ENCODE results near the gene GH1. TPM values are rescaled to one million over a fixed set of nuclear protein-coding genes. Genes with fewer than 3 reads are reported as not detected.

Gene GH1
- total and polyA plus RNA-seq, 4 donors, result not detected

- no peak overlapping the region for H3K27ac ChIP-seq (ENCODE audit: low read depth in 1 of 2, low read length in 2 of 2)
- H3K9me3 ChIP-seq (ENCODE audit: control insufficient read depth, low read length), result no peaks in the 10 kb centered on the region
- H3K4me1 ChIP-seq (ENCODE audit: control insufficient read depth in 1 of 2, insufficient read depth in 2 of 2, low read length in 2 of 2), result no peaks in the 10 kb centered on the region
- intact Hi-C loops (cut with DNase I), result no loop called here
- no peaks in the 10 kb centered on the region for H3K27me3 ChIP-seq (ENCODE audit: control insufficient read depth in 1 of 2, insufficient read depth in 2 of 2, low read length in 1 of 2)
- H3K4me3 ChIP-seq (ENCODE audit: low read length in 2 of 2), result no peak overlapping the region
- no peak for ATAC-seq (ENCODE audit: low FRiP score)
- H3K36me3 ChIP-seq (ENCODE audit: control insufficient read depth in 1 of 2, insufficient read depth in 2 of 2, low read length in 1 of 2), result no peaks in the 10 kb centered on the region
- no peak for DNase-seq
- 95 to 97% methylated on average over 5 of the region's 5 CpGs for WGBS, 2 donors
These were observed 37.8 kb upstream of the GH1 start for GRCh38 chr17:63956296-63956920.

- no peaks in the 10 kb centered on the region for H3K4me1 ChIP-seq (ENCODE audit: control insufficient read depth in 1 of 2, insufficient read depth in 2 of 2, low read length in 2 of 2)
- no peak for ATAC-seq (ENCODE audit: low FRiP score)
- 92 to 94% methylated on average over 4 of the region's 4 CpGs for WGBS, 2 donors
- no peaks in the 10 kb centered on the region for H3K27me3 ChIP-seq (ENCODE audit: control insufficient read depth in 1 of 2, insufficient read depth in 2 of 2, low read length in 1 of 2)
- H3K9me3 ChIP-seq (ENCODE audit: control insufficient read depth, low read length), result no peaks in the 10 kb centered on the region
- H3K27ac ChIP-seq (ENCODE audit: low read depth in 1 of 2, low read length in 2 of 2), result no peak overlapping the region
- intact Hi-C loops (cut with DNase I), result no loop called here
- no peaks in the 10 kb centered on the region for H3K36me3 ChIP-seq (ENCODE audit: control insufficient read depth in 1 of 2, insufficient read depth in 2 of 2, low read length in 1 of 2)
- no peak overlapping the region for H3K4me3 ChIP-seq (ENCODE audit: low read length in 2 of 2)
- DNase-seq, result no peak
These were observed 37.2 kb upstream of the GH1 start for GRCh38 chr17:63955791-63956190.

GRCh38 chr17:63955232-63955631 lies 36.6 kb upstream of the GH1 start:
- Histone ChIP-seq H3K9me3 (ENCODE audit: control insufficient read depth, low read length) (no peaks in the 10 kb centered on the region), H3K27ac (ENCODE audit: low read depth in 1 of 2, low read length in 2 of 2) (no peak overlapping the region), H3K4me3 (ENCODE audit: low read length in 2 of 2) (no peak overlapping the region), H3K36me3 (ENCODE audit: control insufficient read depth in 1 of 2, insufficient read depth in 2 of 2, low read length in 1 of 2) (no peaks in the 10 kb centered on the region), H3K4me1 (ENCODE audit: control insufficient read depth in 1 of 2, insufficient read depth in 2 of 2, low read length in 2 of 2) (no peaks in the 10 kb centered on the region), H3K27me3 (ENCODE audit: control insufficient read depth in 1 of 2, insufficient read depth in 2 of 2, low read length in 1 of 2) (no peaks in the 10 kb centered on the region)
- intact Hi-C loops (cut with DNase I), result no loop called here
- no peak for ATAC-seq (ENCODE audit: low FRiP score)
- no peak for DNase-seq
- WGBS, 2 donors, result 81 to 84% methylated on average over 11 of the region's 11 CpGs

GRCh38 chr17:63954402-63955063 lies 35.9 kb upstream of the GH1 start:
- intact Hi-C loops (cut with DNase I), result no loop called here
- no peaks in the 10 kb centered on the region for H3K4me1 ChIP-seq (ENCODE audit: control insufficient read depth in 1 of 2, insufficient read depth in 2 of 2, low read length in 2 of 2)
- DNase-seq (no peak), ATAC-seq (ENCODE audit: low FRiP score) (no peak)
- H3K9me3 ChIP-seq (ENCODE audit: control insufficient read depth, low read length), result no peaks in the 10 kb centered on the region
- H3K36me3 ChIP-seq (ENCODE audit: control insufficient read depth in 1 of 2, insufficient read depth in 2 of 2, low read length in 1 of 2), result no peaks in the 10 kb centered on the region
- no peak overlapping the region for H3K27ac ChIP-seq (ENCODE audit: low read depth in 1 of 2, low read length in 2 of 2)
- no peaks in the 10 kb centered on the region for H3K27me3 ChIP-seq (ENCODE audit: control insufficient read depth in 1 of 2, insufficient read depth in 2 of 2, low read length in 1 of 2)
- no peak overlapping the region for H3K4me3 ChIP-seq (ENCODE audit: low read length in 2 of 2)
- 58 to 65% methylated on average over 11 of the region's 11 CpGs for WGBS, 2 donors

- Histone ChIP-seq H3K4me3 (ENCODE audit: low read length in 2 of 2) (no peak overlapping the region), H3K36me3 (ENCODE audit: control insufficient read depth in 1 of 2, insufficient read depth in 2 of 2, low read length in 1 of 2) (no peaks in the 10 kb centered on the region), H3K27ac (ENCODE audit: low read depth in 1 of 2, low read length in 2 of 2) (no peak overlapping the region), H3K4me1 (ENCODE audit: control insufficient read depth in 1 of 2, insufficient read depth in 2 of 2, low read length in 2 of 2) (no peaks in the 10 kb centered on the region), H3K27me3 (ENCODE audit: control insufficient read depth in 1 of 2, insufficient read depth in 2 of 2, low read length in 1 of 2) (no peaks in the 10 kb centered on the region), H3K9me3 (ENCODE audit: control insufficient read depth, low read length) (no peaks in the 10 kb centered on the region)
- DNase-seq, result no peak
- WGBS, 2 donors, result 93 to 94% methylated on average over 29 of the region's 29 CpGs
- intact Hi-C loops (cut with DNase I), result no loop called here
- ATAC-seq (ENCODE audit: low FRiP score), result no peak
These were observed 32.6 kb upstream of the GH1 start for GRCh38 chr17:63950940-63951907.

GRCh38 chr17:63949576-63950250 lies 31.1 kb upstream of the GH1 start:
- Histone ChIP-seq H3K4me3 (ENCODE audit: low read length in 2 of 2) (no peak overlapping the region), H3K27ac (ENCODE audit: low read depth in 1 of 2, low read length in 2 of 2) (no peak overlapping the region), H3K36me3 (ENCODE audit: control insufficient read depth in 1 of 2, insufficient read depth in 2 of 2, low read length in 1 of 2) (no peaks in the 10 kb centered on the region), H3K4me1 (ENCODE audit: control insufficient read depth in 1 of 2, insufficient read depth in 2 of 2, low read length in 2 of 2) (no peaks in the 10 kb centered on the region), H3K27me3 (ENCODE audit: control insufficient read depth in 1 of 2, insufficient read depth in 2 of 2, low read length in 1 of 2) (no peaks in the 10 kb centered on the region), H3K9me3 (ENCODE audit: control insufficient read depth, low read length) (no peaks in the 10 kb centered on the region)
- intact Hi-C loops (cut with DNase I), result no loop called here
- DNase-seq (no peak), ATAC-seq (ENCODE audit: low FRiP score) (no peak)
- WGBS, 2 donors, result 51 to 55% methylated on average over 18 of the region's 18 CpGs

- no peaks in the 10 kb centered on the region for H3K27me3 ChIP-seq (ENCODE audit: control insufficient read depth in 1 of 2, insufficient read depth in 2 of 2, low read length in 1 of 2)
- no peaks in the 10 kb centered on the region for H3K4me1 ChIP-seq (ENCODE audit: control insufficient read depth in 1 of 2, insufficient read depth in 2 of 2, low read length in 2 of 2)
- no peak for ATAC-seq (ENCODE audit: low FRiP score)
- no peak overlapping the region for H3K27ac ChIP-seq (ENCODE audit: low read depth in 1 of 2, low read length in 2 of 2)
- WGBS, 2 donors, result 95 to 96% methylated on average over 8 to 9 of the region's 9 CpGs
- no peaks in the 10 kb centered on the region for H3K36me3 ChIP-seq (ENCODE audit: control insufficient read depth in 1 of 2, insufficient read depth in 2 of 2, low read length in 1 of 2)
- H3K4me3 ChIP-seq (ENCODE audit: low read length in 2 of 2), result no peak overlapping the region
- DNase-seq, result no peak
- no peaks in the 10 kb centered on the region for H3K9me3 ChIP-seq (ENCODE audit: control insufficient read depth, low read length)
- intact Hi-C loops (cut with DNase I), result no loop called here
These were observed 29.9 kb upstream of the GH1 start for GRCh38 chr17:63948521-63948920.

- no peaks in the 10 kb centered on the region for H3K4me1 ChIP-seq (ENCODE audit: control insufficient read depth in 1 of 2, insufficient read depth in 2 of 2, low read length in 2 of 2)
- 92 to 94% methylated on average over 17 to 18 of the region's 18 CpGs for WGBS, 2 donors
- intact Hi-C loops (cut with DNase I), result no loop called here
These were observed 29.2 kb upstream of the GH1 start for GRCh38 chr17:63947711-63948330.

More at GRCh38 chr17:63947711-63948330, 29.2 kb upstream of the GH1 start:
- H3K9me3 ChIP-seq (ENCODE audit: control insufficient read depth, low read length), result no peaks in the 10 kb centered on the region
- H3K27ac ChIP-seq (ENCODE audit: low read depth in 1 of 2, low read length in 2 of 2), result no peak overlapping the region
- H3K27me3 ChIP-seq (ENCODE audit: control insufficient read depth in 1 of 2, insufficient read depth in 2 of 2, low read length in 1 of 2), result no peaks in the 10 kb centered on the region
- no peak overlapping the region for H3K4me3 ChIP-seq (ENCODE audit: low read length in 2 of 2)
- H3K36me3 ChIP-seq (ENCODE audit: control insufficient read depth in 1 of 2, insufficient read depth in 2 of 2, low read length in 1 of 2), result no peaks in the 10 kb centered on the region
- ATAC-seq (ENCODE audit: low FRiP score) (no peak), DNase-seq (no peak)

All from aorta (tissue), 5 donors.